T-helper 22 cell (primary cell): ENCODE data around the gene SRSF6.
"Not testable (repeated sequence)": the region's sequence is repeated elsewhere in the genome, so short reads cannot be mapped to it uniquely, and the experiment has no call there.

ENCODE experiments used
- DNase-seq: peaks from one replicate; pipeline ENCODE4 v3.0.0-alpha.2; 2020; ENCODE audit warnings: low read depth

Gene SRSF6

GRCh38 chr20:43477193-43477592 lies 19.5 kb downstream of the SRSF6 start:
- DNase-seq = no peak

DNA sequence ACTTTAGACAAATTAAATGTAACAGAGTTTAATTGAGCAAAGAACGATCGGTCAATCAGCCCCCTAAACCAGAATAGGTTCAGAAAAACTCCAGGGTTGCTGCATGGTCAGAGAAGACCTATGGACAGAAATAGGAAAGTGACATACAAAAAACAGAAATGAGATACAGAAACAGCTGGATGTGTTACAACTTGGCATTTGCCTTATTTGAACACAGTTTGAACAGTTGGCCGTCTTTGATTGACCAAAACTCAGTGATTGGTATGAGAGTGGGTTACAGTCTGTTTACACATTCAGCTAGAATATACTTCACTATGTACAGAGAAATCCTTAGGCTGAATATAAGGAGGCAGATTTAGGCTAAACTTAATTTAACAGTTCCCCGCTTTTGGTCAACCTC lies 19.9 kb downstream of the SRSF6 start:
- no peak for DNase-seq

DNA sequence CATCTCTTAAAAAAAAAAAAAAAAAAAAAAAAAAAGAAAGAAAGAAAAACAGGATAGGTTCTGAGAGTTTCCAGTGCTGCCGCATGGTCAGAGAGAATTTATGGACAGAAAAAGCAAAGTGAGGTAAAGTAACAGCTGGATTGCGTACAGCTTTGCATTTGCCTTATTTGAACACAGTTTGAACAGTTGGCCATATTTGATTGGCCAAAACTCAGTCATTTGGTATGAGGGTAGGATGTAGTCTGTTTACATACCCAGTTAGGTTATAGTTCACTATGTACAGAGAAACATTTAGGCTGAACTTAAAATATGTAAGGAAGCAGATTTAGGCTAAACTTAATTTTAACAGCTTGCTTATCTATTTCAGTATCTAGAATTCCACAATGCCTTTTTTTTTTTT lies 32.3 kb downstream of the SRSF6 start:
- DNase-seq = no peak

DNA sequence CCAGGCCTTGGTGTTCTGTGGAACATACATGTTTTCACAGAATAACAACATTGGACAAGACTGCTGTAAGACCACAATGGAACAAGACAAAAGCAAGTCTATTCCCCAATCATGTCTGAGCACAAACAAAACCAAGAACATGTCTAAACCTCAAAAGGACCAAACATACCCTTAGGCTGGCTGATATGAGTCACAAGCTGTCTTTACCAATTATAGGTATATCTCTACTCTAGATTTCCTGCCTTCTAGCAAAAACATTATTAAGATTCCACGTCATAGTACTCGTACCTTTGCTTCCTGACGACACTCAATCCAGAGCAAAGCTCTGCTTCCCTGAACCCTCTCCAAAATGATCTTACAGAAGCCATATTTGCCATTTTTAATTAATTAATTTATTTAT lies 34.4 kb downstream of the SRSF6 start:
- DNase-seq = no peak

DNA sequence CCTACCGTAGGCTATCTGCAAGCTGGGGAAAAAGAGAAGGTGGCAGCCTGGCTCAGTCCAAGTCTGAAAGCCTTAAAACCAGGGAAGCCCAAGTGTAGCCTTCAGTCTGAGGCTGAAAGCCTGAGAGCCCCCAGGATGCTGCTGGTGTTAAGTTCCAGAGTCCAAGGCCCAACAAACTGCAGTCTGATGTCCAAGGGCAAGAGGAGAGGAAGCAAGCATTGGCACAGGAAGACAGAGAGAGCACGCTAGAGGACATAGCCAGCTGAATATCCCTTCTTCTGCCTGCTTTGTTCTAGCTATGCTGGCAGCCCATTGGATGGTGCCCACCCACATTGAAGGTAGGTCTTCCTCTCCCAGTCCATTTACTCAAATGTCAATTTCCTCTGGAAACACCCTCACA lies 37.7 kb downstream of the SRSF6 start:
- no peak for DNase-seq

DNA sequence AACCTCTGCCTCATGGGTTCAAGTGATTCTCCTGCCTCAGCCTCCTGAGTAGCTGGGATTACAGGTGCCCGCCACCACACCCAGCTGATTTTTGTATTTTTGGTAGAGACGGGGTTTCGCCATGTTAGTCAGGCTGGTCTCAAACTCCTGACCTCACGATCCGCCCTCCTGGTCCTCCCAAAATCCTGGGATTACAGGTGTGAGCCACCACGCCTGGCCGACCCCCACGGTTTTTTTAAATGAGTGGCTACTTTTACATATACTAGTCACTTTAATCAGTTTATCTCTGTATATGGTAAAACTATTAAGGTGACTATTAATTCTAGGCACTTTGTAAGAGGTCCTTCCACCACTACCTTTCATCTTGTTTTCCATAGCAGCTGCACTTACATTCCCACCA lies 44.3 kb downstream of the SRSF6 start:
- DNase-seq = not testable (repeated sequence)

DNA sequence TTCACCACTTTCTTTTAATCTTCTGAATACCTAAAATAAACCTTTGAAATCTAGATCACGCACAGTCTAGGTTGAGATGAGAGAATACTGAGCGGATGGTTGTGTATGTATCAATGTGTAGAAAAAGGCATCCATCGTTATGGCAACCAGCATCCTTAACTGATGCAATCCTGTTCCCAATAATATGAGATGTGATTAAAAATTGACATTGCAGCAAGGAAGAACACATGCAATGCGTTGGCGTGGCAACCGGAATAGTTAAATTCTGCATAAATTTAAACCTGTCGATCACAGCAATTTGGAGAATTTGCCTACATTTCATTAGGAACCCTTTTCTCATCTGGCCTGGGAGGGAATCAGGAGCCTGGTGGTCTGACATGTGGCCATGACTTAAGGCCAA lies 48.5 kb downstream of the SRSF6 start:
- no peak for DNase-seq

DNA sequence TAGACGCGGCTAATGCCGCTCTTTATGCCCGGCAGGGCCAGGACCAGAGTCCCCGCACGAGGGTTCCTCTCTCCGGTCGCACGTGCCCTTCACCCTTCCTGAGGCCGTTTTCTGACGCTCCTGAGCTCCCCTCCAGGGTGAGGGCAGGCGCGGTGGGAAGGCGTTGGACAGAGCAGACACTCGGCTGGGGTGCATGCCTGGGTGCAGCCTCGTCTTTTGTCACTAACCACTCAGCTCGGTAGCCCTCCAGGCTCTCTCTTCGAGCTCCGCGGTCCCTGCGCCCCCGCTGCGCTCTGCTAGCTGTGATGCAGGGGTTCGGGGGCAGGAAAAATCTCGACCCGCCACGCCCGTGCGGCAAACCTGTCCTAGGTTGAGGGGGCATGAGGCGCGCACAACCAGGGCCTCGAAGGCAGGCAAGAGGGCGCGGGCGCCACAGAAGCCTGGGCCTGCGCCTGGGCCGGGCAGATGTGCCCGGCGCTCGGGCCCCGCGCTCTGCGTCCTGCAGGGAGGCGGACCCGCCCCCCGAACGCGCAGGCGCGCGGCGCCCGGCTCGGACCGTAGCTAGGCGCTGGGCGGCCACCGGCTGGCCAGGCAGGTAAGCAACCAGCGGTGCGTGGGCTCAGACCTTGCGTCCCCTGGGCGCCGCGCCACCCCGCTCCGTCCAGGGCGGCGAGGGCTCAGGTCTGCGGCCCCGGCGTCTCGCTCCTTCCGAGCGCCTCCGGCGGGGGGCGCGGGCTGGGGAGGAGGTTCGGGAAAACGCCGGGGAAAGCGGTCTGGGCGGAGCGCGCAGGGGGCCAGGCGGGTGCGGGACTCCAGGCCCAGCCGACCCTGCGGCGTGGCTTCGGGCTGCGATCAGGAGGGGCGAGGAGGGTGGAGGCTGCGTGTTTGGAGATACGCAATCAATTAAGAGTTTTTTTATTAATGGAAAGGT lies 49.7 kb downstream of the SRSF6 start, which contains the start of gene L3MBTL1:
L3MBTL1 (plus strand) TSS at position 548 of the 931 bp plus-strand sequence. CDS start 5,807 bp downstream, outside the sequence.
- no peak for DNase-seq

DNA sequence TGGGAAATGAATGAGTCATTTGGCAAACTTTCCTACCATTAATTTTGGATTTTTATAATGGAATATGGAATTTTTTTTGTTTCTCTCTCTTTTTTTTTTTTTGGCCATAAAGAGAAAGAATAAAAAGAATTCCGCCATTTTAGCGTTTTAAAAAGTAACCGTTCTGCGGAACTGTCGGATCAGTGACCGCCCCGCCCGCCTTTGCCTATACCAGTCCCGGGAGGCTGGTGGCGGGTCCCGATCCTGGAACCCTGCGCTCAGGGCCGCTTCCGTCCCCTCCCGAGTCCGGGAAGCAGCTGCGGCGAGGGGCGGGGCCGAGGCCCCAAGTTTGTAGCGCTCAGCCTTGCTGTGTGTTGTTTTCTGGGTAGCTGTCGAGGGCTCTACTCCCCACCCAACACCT lies 50.4 kb downstream of the SRSF6 start:
- no peak for DNase-seq

- DNase-seq = no peak
Observed at GRCh38 chr20:43508604-43509040, 50.9 kb downstream of the SRSF6 start.

DNA sequence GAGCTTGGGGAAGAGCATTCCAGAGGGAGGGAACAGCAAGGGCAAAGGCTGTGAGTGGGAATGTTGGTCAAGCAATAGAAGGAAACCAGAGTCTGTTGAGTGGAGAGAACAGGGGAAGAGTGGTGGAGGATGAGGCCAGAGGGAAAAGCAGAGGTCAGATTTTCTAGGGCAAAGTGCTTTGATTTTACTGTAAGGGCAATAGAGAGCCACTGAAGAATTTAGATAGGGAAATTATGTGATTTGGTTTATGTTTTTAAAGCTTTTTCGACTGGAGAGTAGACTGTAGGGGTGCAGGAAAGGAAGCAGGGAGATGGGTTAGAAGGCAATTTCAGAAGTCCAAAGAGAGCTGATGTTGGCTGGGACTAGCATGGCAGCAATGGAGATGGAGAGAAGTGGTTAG lies 54.2 kb downstream of the SRSF6 start:
- no peak for DNase-seq

DNA sequence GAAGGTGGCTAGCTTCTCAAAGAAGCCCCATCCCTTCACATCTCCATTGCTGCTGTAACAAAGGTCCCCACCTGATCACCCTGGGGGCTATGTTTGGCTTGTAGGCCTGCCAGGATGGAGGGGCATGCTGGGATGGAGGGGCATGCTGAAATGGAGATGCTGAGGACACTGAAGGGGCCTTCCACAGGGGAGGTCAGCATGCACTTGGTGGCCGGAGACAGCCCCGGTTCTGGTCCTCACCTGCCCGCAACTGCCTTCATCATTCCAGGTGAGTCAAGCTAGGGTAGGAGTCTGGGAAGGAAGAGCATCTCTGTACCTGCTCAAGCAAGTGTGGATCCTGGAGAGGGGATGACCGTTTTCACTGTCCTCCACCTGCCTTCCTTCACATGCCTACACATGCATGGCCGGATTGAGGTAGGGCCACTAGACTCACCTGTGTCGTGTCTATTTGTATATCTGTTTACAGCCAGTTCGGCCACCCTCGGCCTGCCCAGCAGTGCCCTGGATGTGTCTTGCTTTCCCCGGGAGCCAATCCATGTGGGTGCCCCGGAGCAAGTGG lies 55.8 kb downstream of the SRSF6 start:
- DNase-seq = no peak
